BLaER1 (cell line): Measurements from ENCODE around the gene ZFAND3.
A peak's percentile ranks its signal among the peaks of the same experiment; 100 is the strongest.

Experiments used
- H3K27ac ChIP-seq: shearing (Covaris generic); formaldehyde crosslinking; 2 replicates; pipeline ENCODE4 v1.8.1; 2022
- H3K27me3 ChIP-seq: shearing (Covaris generic); formaldehyde crosslinking; 2 replicates; pipeline ENCODE4 v1.8.1; 2022
- H3K36me3 ChIP-seq: shearing (Covaris generic); formaldehyde crosslinking; 2 replicates; pipeline ENCODE4 v1.8.1; 2022
- H3K4me1 ChIP-seq: shearing (Covaris generic); formaldehyde crosslinking; 2 replicates; pipeline ENCODE4 v1.8.1; 2022
- H3K4me2 ChIP-seq: shearing (Covaris generic); formaldehyde crosslinking; 2 replicates; pipeline ENCODE4 v1.8.1; 2022
- H3K4me3 ChIP-seq: shearing (Covaris generic); formaldehyde crosslinking; 2 replicates; pipeline ENCODE4 v1.8.1; 2022
- H3K9ac ChIP-seq: shearing (Covaris generic); formaldehyde crosslinking; 2 replicates; pipeline ENCODE4 v1.8.1; 2022
- H3K9me3 ChIP-seq: shearing (Covaris generic); formaldehyde crosslinking; 2 replicates; pipeline ENCODE4 v1.8.1; 2022
- H4K20me1 ChIP-seq: shearing (Covaris generic); formaldehyde crosslinking; 2 replicates; pipeline ENCODE4 v1.8.1; 2022
- Cebpa-rat ChIP-seq: shearing (Covaris generic); IDR thresholded peaks from 2 replicates; pipeline ENCODE4 v1.8.1; 2022

ZFAND3 gene

GRCh38 chr6:38169221-38169976, 349.9 kb downstream of the ZFAND3 start:
- Histone ChIP-seq H4K20me1 (no peaks in the 10 kb centered on the region), H3K9ac (no peak overlapping the region), H3K4me3 (no peak overlapping the region), H3K4me2 (no peak overlapping the region), H3K36me3 (peaks cover 4% of the 10 kb centered on the region; the same call in 1 of the 2 replicates), H3K9me3 (no peaks in the 10 kb centered on the region), H3K4me1 (peaks cover 10% of the 10 kb centered on the region), H3K27me3 (no peaks in the 10 kb centered on the region), H3K27ac (0 out of 2 replicates have a peak overlapping the region, but pooled peaks have one; percentile 3)
- no peak for TF ChIP-seq Cebpa-rat

GRCh38 chr6:38169977-38170526, 350.5 kb downstream of the ZFAND3 start:
- Histone ChIP-seq H3K27me3 (no peaks in the 10 kb centered on the region), H3K4me1 (peaks cover 10% of the 10 kb centered on the region), H3K4me3 (no peak overlapping the region), H3K4me2 (no peak overlapping the region), H3K36me3 (peaks cover 4% of the 10 kb centered on the region; the same call in 1 of the 2 replicates), H4K20me1 (no peaks in the 10 kb centered on the region), H3K9me3 (no peaks in the 10 kb centered on the region), H3K27ac (no peak overlapping the region), H3K9ac (no peak overlapping the region)
- TF ChIP-seq Cebpa-rat, result no peak

GRCh38 chr6:38170666-38171355, 351.3 kb downstream of the ZFAND3 start:
- no peaks in the 10 kb centered on the region for H3K9me3 ChIP-seq
- no peaks in the 10 kb centered on the region for H4K20me1 ChIP-seq
- peaks cover 10% of the 10 kb centered on the region for H3K4me1 ChIP-seq
- H3K9ac ChIP-seq, result no peak overlapping the region
- peaks cover 4% of the 10 kb centered on the region; the same call in 1 of the 2 replicates for H3K36me3 ChIP-seq
- H3K27ac ChIP-seq, result no peak overlapping the region
- no peak for TF ChIP-seq Cebpa-rat
- H3K27me3 ChIP-seq, result no peaks in the 10 kb centered on the region
- H3K4me3 ChIP-seq, result no peak overlapping the region
- no peak overlapping the region for H3K4me2 ChIP-seq

GRCh38 chr6:38171997-38172738, 352.6 kb downstream of the ZFAND3 start:
- H3K4me3 ChIP-seq, result no peak overlapping the region
- no peak overlapping the region for H3K9ac ChIP-seq
- H3K27ac ChIP-seq, result no peak overlapping the region
- peaks cover 10% of the 10 kb centered on the region for H3K4me1 ChIP-seq
- H3K9me3 ChIP-seq, result no peaks in the 10 kb centered on the region
- H3K36me3 ChIP-seq, result peaks cover 4% of the 10 kb centered on the region; the same call in 1 of the 2 replicates
- no peak overlapping the region for H3K4me2 ChIP-seq
- no peaks in the 10 kb centered on the region for H3K27me3 ChIP-seq
- TF ChIP-seq Cebpa-rat, result no peak
- no peaks in the 10 kb centered on the region for H4K20me1 ChIP-seq

- Histone ChIP-seq H3K9ac (no peak overlapping the region), H3K27me3 (no peaks in the 10 kb centered on the region), H3K27ac (no peak overlapping the region)
Measured at GRCh38 chr6:38172739-38173410, 353.3 kb downstream of the ZFAND3 start.

GRCh38 chr6:38173909-38174308, 354.4 kb downstream of the ZFAND3 start:
- no peaks in the 10 kb centered on the region for H3K9me3 ChIP-seq
- H3K4me1 ChIP-seq, result no peaks in the 10 kb centered on the region
- H3K4me2 ChIP-seq, result no peak overlapping the region
- no peak overlapping the region for H3K4me3 ChIP-seq
- H3K27ac ChIP-seq, result no peak overlapping the region
- no peak overlapping the region for H3K9ac ChIP-seq
- H3K36me3 ChIP-seq, result peaks cover 4% of the 10 kb centered on the region; the same call in 1 of the 2 replicates
- H4K20me1 ChIP-seq, result no peaks in the 10 kb centered on the region
- no peaks in the 10 kb centered on the region for H3K27me3 ChIP-seq
- no peak for TF ChIP-seq Cebpa-rat

More at GRCh38 chr6:38172739-38173410, 353.3 kb downstream of the ZFAND3 start:
- H3K36me3 ChIP-seq, result peaks cover 4% of the 10 kb centered on the region; the same call in 1 of the 2 replicates
- peaks cover 4% of the 10 kb centered on the region for H3K4me1 ChIP-seq
- no peak for TF ChIP-seq Cebpa-rat
- no peak overlapping the region for H3K4me2 ChIP-seq
- no peaks in the 10 kb centered on the region for H3K9me3 ChIP-seq
- no peak overlapping the region for H3K4me3 ChIP-seq
- H4K20me1 ChIP-seq, result no peaks in the 10 kb centered on the region

- H3K4me3 ChIP-seq, result no peak overlapping the region
- H4K20me1 ChIP-seq, result no peaks in the 10 kb centered on the region
- no peaks in the 10 kb centered on the region for H3K4me1 ChIP-seq
- H3K27me3 ChIP-seq, result no peaks in the 10 kb centered on the region
- TF ChIP-seq Cebpa-rat, result no peak
- no peak overlapping the region for H3K4me2 ChIP-seq
- no peak overlapping the region for H3K27ac ChIP-seq
- H3K9me3 ChIP-seq, result no peaks in the 10 kb centered on the region
- H3K9ac ChIP-seq, result no peak overlapping the region
- H3K36me3 ChIP-seq, result peaks cover 4% of the 10 kb centered on the region; the same call in 1 of the 2 replicates
Measured at GRCh38 chr6:38174315-38174714, 354.8 kb downstream of the ZFAND3 start.

- peaks cover 4% of the 10 kb centered on the region; the same call in 1 of the 2 replicates for H3K36me3 ChIP-seq
- no peak overlapping the region for H3K9ac ChIP-seq
- no peaks in the 10 kb centered on the region for H3K27me3 ChIP-seq
- H4K20me1 ChIP-seq, result no peaks in the 10 kb centered on the region
- no peaks in the 10 kb centered on the region for H3K9me3 ChIP-seq
- H3K4me3 ChIP-seq, result no peak overlapping the region
- H3K27ac ChIP-seq, result no peak overlapping the region
- no peaks in the 10 kb centered on the region for H3K4me1 ChIP-seq
- H3K4me2 ChIP-seq, result no peak overlapping the region
- no peak for TF ChIP-seq Cebpa-rat
Measured at GRCh38 chr6:38174806-38175495, 355.4 kb downstream of the ZFAND3 start.
